ENCODE measurements around the gene LMF2. TPM values are rescaled to one million over a fixed set of nuclear protein-coding genes. Genes with fewer than 3 reads are reported as not detected.

LMF2 gene
- total RNA-seq, 1 experiment from 2014 or later, result 37.3 TPM

GRCh38 chr22:50464451-50464850, 43.1 kb downstream of the LMF2 start:
- Histone ChIP-seq H3K27me3 (ENCODE audit: insufficient read depth, low read depth) (no peaks in the 10 kb centered on the region), H3K4me3 (no peak overlapping the region), H3K9me2 (ENCODE audit: insufficient read depth) (no peaks in the 10 kb centered on the region), H4K20me1 (ENCODE audit: insufficient read depth) (peaks cover 59% of the 10 kb centered on the region), H3F3A (ENCODE audit: insufficient read depth, low read depth) (peaks cover 20% of the 10 kb centered on the region), H3K27ac (no peak overlapping the region), H3K4me1 (replicated peaks; ENCODE audit: insufficient read depth) (peaks cover 11% of the 10 kb centered on the region), H3K79me2 (ENCODE audit: low read depth) (peaks cover 18% of the 10 kb centered on the region), H3K36me3 (ENCODE audit: low read depth) (peaks cover 41% of the 10 kb centered on the region), H2AFZ (no peak overlapping the region), H3K9me3 (ENCODE audit: insufficient read depth, low read depth) (no peaks in the 10 kb centered on the region), H3K4me2 (no peak overlapping the region)
- CTCF ChIA-PET, result no interaction called here
- DNase-seq, result no peak
- no TSS peak for BruUV-seq (replicated peaks)
- POLR2A ChIA-PET (ENCODE audit: unreplicated experiment), result no interaction called here
- intact Hi-C loops (cut with micrococcal nuclease; ENCODE audit: unreplicated experiment), result loop anchor here (5.0 kb wide), 1 partner anchor 33 kb away; no protein-coding TSS in a partner anchor
- TF ChIP-seq EZH2 (IDR thresholded peaks at IDR 0.05; ENCODE audit: low read depth) (no peak), CTCF (conservative IDR thresholded peaks at IDR 0.05) (no peak)

- POLR2A ChIA-PET (ENCODE audit: unreplicated experiment), result interaction anchor here (0.6 kb wide), 1 partner anchor 496 kb away, joined by 5 read pairs; no protein-coding TSS in a partner anchor
- no peak for DNase-seq
- no peak overlapping the region for H3K4me3 ChIP-seq
- H3F3A ChIP-seq (ENCODE audit: insufficient read depth, low read depth), result peaks cover 10% of the 10 kb centered on the region; the same call in 1 of the 2 replicates
- no peak overlapping the region for H3K4me2 ChIP-seq
- no peak overlapping the region for H3K27ac ChIP-seq
- peaks cover 50% of the 10 kb centered on the region for H3K36me3 ChIP-seq (ENCODE audit: low read depth)
- H3K27me3 ChIP-seq (ENCODE audit: insufficient read depth, low read depth), result no peaks in the 10 kb centered on the region
- H3K9me2 ChIP-seq (ENCODE audit: insufficient read depth), result no peaks in the 10 kb centered on the region
- no peaks in the 10 kb centered on the region for H3K9me3 ChIP-seq (ENCODE audit: insufficient read depth, low read depth)
- no peaks in the 10 kb centered on the region for H3K4me1 ChIP-seq (replicated peaks; ENCODE audit: insufficient read depth)
- H3K79me2 ChIP-seq (ENCODE audit: low read depth), result peaks cover 7% of the 10 kb centered on the region
- H2AFZ ChIP-seq, result no peak overlapping the region
- peaks cover 54% of the 10 kb centered on the region for H4K20me1 ChIP-seq (ENCODE audit: insufficient read depth)
- intact Hi-C loops (cut with micrococcal nuclease; ENCODE audit: unreplicated experiment), result loop anchor here (5.0 kb wide), 1 partner anchor 34 kb away; no protein-coding TSS in a partner anchor
- BruUV-seq (replicated peaks), result no TSS peak
- CTCF ChIA-PET, result no interaction called here
- TF ChIP-seq EZH2 (IDR thresholded peaks at IDR 0.05; ENCODE audit: low read depth) (no peak), CTCF (conservative IDR thresholded peaks at IDR 0.05) (no peak)
These were observed 44.2 kb downstream of the LMF2 start for GRCh38 chr22:50463188-50463900.

- no TSS peak for BruUV-seq (replicated peaks)
These were observed 45.4 kb downstream of the LMF2 start for GRCh38 chr22:50461979-50462540.

More at GRCh38 chr22:50461979-50462540, 45.4 kb downstream of the LMF2 start:
- Histone ChIP-seq H3K4me2 (no peak overlapping the region), H3K4me3 (no peak overlapping the region), H3K9me2 (ENCODE audit: insufficient read depth) (no peaks in the 10 kb centered on the region), H3K36me3 (ENCODE audit: low read depth) (peaks cover 48% of the 10 kb centered on the region), H3K27ac (no peak overlapping the region), H3K9me3 (ENCODE audit: insufficient read depth, low read depth) (no peaks in the 10 kb centered on the region), H4K20me1 (ENCODE audit: insufficient read depth) (peaks cover 51% of the 10 kb centered on the region; the same call in 1 of the 2 replicates), H3K27me3 (ENCODE audit: insufficient read depth, low read depth) (no peaks in the 10 kb centered on the region), H2AFZ (no peak overlapping the region), H3K4me1 (replicated peaks; ENCODE audit: insufficient read depth) (no peaks in the 10 kb centered on the region), H3K79me2 (ENCODE audit: low read depth) (no peaks in the 10 kb centered on the region), H3F3A (ENCODE audit: insufficient read depth, low read depth) (peaks cover 10% of the 10 kb centered on the region; the same call in 1 of the 2 replicates)
- no peak for TF ChIP-seq CTCF (conservative IDR thresholded peaks at IDR 0.05)
- no peak for TF ChIP-seq EZH2 (IDR thresholded peaks at IDR 0.05; ENCODE audit: low read depth)
- DNase-seq, result no peak
- CTCF ChIA-PET, result interaction anchor here (0.6 kb wide), 1 partner anchor 15 kb away, joined by 3 read pairs; no protein-coding TSS in a partner anchor
- POLR2A ChIA-PET (ENCODE audit: unreplicated experiment), result no interaction called here
- intact Hi-C loops (cut with micrococcal nuclease; ENCODE audit: unreplicated experiment), result loop anchor here (5.0 kb wide), 1 partner anchor 35 kb away; no protein-coding TSS in a partner anchor
